Measurements from ENCODE around the gene MCC. TPM values are rescaled to one million over a fixed set of nuclear protein-coding genes. Genes with fewer than 3 reads are reported as not detected.

Gene MCC
- total RNA-seq, 4 donors from 2014 or later: 17.1 to 90.7 (median 40.1) TPM

DNA sequence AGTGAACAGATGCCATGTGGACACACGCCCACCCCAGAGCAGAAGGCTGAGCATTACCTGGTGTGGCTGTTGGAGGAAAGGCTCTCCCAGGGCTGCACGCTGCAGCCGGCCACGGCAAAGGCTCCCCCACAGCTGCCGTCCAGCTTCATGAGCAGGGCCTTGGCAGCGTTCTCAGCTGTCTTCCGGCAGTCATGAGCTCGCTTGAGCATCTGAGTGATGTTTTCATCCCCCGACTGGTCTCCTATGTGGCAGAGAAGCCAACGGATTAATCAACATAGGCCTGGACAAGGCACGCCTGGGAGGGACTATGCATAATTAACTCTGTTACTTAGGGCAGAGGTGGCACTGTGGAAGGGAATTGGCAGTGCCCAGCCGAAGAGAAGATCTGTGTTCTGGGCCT is 424.3 kb downstream of the MCC start:
- intact Hi-C loops (cut with DNase I; ENCODE audit: low total_unique reads): no loop called here
- H3K9me3 ChIP-seq: no peaks in the 10 kb centered on the region
- H3K4me1 ChIP-seq: peaks cover 7 to 11% of the 10 kb centered on the region in 2 donors
- no peaks in the 10 kb centered on the region for H3K36me3 ChIP-seq
- TF ChIP-seq, protein P1, sequence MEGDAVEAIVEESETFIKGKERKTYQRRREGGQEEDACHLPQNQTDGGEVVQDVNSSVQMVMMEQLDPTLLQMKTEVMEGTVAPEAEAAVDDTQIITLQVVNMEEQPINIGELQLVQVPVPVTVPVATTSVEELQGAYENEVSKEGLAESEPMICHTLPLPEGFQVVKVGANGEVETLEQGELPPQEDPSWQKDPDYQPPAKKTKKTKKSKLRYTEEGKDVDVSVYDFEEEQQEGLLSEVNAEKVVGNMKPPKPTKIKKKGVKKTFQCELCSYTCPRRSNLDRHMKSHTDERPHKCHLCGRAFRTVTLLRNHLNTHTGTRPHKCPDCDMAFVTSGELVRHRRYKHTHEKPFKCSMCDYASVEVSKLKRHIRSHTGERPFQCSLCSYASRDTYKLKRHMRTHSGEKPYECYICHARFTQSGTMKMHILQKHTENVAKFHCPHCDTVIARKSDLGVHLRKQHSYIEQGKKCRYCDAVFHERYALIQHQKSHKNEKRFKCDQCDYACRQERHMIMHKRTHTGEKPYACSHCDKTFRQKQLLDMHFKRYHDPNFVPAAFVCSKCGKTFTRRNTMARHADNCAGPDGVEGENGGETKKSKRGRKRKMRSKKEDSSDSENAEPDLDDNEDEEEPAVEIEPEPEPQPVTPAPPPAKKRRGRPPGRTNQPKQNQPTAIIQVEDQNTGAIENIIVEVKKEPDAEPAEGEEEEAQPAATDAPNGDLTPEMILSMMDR (IDR thresholded peaks at IDR 0.05): no peak
- no peak for TF ChIP-seq POLR2A (IDR thresholded peaks at IDR 0.05)
- H3K4me3 ChIP-seq: no peak overlapping the region
- no peaks in the 10 kb centered on the region for H3K27me3 ChIP-seq
- no peak overlapping the region for H3K27ac ChIP-seq
- DNase-seq: no peak

DNA sequence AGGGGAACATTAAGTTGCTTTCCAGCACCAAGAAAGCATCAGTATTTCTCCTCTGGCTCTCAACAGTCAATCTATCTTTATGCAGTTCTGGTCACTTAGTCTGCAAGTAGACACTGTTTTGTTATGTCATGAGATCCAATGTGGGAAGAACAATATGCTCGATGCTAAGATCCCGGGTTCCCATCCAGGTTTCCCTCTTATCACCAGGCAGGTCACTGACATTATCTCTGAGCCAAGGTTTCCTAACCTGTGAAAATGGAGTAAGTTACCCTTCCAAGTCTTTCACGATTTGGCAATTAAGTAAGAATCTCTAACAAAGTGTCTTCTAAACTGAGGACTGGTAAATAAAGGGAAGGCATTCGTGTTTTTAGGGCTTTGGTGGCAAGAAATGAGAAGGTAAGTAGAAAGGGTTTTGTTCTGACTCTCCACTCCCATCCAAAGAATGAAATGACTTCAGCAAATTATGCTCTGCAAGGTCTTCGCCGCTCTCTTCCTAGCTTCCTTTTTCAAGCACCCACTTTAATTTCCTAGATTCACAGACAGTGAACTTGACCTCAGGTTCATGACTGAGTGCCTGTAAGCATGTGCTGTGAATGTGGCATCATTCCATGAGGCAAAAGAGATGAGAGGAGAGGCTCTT is 425.3 kb downstream of the MCC start:
- TF ChIP-seq, protein P1 (IDR thresholded peaks at IDR 0.05): no peak
- TF ChIP-seq POLR2A (IDR thresholded peaks at IDR 0.05): no peak
- H3K36me3 ChIP-seq: no peaks in the 10 kb centered on the region
- no peaks in the 10 kb centered on the region for H3K9me3 ChIP-seq
- peaks cover 7 to 11% of the 10 kb centered on the region in 2 donors for H3K4me1 ChIP-seq
- H3K27ac ChIP-seq: no peak overlapping the region
- DNase-seq: no peak
- H3K4me3 ChIP-seq: no peak overlapping the region
- intact Hi-C loops (cut with DNase I; ENCODE audit: low total_unique reads): no loop called here
- no peaks in the 10 kb centered on the region for H3K27me3 ChIP-seq

DNA sequence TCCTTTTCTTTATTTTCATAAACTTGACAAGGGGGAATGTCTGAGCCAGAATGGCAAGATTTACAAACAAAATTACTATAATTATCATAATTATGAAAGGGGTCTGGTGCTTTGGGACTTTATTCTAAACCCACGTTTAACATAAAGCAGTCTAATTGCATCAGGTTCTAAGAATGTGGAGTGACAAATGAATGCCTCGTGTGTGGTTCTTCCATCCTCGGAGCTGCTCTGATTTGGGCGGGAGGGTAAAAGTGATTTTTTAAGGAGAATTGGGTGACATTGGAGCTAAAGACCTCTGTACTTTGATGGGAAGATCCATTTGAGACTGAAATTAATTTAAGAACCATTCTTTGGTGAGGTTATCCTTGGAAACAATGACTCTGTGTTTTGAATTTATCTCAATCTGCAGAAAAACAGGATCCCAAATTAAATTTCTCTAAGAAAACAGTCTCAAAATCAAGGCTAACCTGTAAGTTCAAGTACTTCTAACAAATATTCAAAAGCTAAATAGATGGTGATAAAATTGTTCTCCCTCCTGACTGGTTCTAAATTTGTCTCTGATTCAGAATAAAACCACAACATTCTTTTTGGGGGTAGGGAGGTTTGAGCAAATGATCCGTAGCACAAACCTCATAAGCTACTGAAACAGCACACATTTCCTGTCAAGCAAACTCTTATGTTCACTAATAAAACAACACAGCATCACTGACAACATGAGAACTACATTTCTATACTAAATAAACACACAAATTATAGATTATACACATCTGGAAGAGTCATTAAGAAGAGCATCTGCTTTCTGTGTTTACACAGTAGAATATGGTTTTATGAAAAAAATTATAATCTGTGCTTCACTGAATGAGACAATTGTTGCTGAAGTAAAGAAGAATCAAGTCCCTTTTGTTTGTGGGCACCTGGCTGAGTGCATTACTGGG is 426.1 kb downstream of the MCC start:
- H3K4me3 ChIP-seq: no peak overlapping the region
- H3K27ac ChIP-seq: no peak overlapping the region
- intact Hi-C loops (cut with DNase I; ENCODE audit: low total_unique reads): no loop called here
- TF ChIP-seq, protein P1 (IDR thresholded peaks at IDR 0.05): no peak
- no peak for TF ChIP-seq POLR2A (IDR thresholded peaks at IDR 0.05)
- DNase-seq: no peak
- no peaks in the 10 kb centered on the region for H3K36me3 ChIP-seq
- H3K4me1 ChIP-seq: peaks cover 7 to 11% of the 10 kb centered on the region in 2 donors
- no peaks in the 10 kb centered on the region for H3K9me3 ChIP-seq
- H3K27me3 ChIP-seq: no peaks in the 10 kb centered on the region

DNA sequence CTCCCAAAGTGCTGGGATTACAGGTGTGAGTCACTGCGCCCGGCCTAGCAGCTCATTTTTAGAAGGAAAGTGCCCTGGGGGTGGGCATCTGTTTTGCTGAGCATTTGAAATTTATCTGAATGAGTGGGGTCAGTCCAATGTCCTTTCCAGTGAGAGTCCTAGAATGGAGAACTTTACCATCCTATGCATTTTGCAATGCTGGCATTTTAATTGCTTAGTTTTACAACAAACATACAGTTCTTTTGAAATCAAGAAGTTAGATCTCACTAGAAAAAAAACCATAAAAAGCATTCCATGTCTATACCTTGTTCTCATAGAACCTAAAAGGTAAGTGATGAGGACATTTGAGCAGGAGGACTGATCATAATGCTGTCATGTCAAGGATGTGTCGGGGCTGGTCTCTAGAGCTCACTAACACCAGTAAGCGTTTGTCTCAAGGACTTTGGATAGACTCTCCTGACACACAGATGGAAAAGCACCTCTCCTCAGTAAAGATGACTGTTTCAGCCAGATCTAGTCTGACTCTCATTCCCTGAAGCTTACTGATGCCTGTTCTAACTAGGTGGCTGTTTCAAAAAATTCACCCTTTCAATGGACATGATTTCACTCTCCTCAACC is 427.7 kb downstream of the MCC start:
- H3K9me3 ChIP-seq: no peaks in the 10 kb centered on the region
- intact Hi-C loops (cut with DNase I; ENCODE audit: low total_unique reads): no loop called here
- no peak for TF ChIP-seq POLR2A (IDR thresholded peaks at IDR 0.05)
- TF ChIP-seq, protein P1 (IDR thresholded peaks at IDR 0.05): no peak
- H3K4me3 ChIP-seq: no peak overlapping the region
- DNase-seq: no peak
- no peaks in the 10 kb centered on the region for H3K36me3 ChIP-seq
- H3K4me1 ChIP-seq: peaks cover 7 to 11% of the 10 kb centered on the region in 2 donors
- no peak overlapping the region for H3K27ac ChIP-seq
- H3K27me3 ChIP-seq: no peaks in the 10 kb centered on the region

Data from uterus (tissue), 4 donors.